SK-N-SH treated with all-trans-retinoic acid at 6 μM for 48 hours (cell line): Measurements from ENCODE around the gene ALDH3B2.
"Not testable (repeated sequence)": the region's sequence is repeated elsewhere in the genome, so short reads cannot be mapped to it uniquely, and the experiment has no call there.

Source experiments
- ARNTL ChIP-seq: fragments of 450-650 bp; formaldehyde crosslinking; IDR thresholded peaks from 2 replicates; pipeline ENCODE4 v1.5.0; 2020; ENCODE audit warnings: low read depth, mild to moderate bottlenecking, moderate library complexity, borderline replicate concordance
- BACH2 ChIP-seq: fragments of 250-450 bp; sonication (Bioruptor Pico); IDR thresholded peaks from 2 replicates; pipeline ENCODE4 v1.9.0; 2021; ENCODE audit warnings: mild to moderate bottlenecking, borderline replicate concordance
- CSDC2 ChIP-seq: fragments of 250-450 bp; sonication (Bioruptor Pico); IDR thresholded peaks from 2 replicates; pipeline ENCODE4 v1.5.0; 2020; ENCODE audit warnings: mild to moderate bottlenecking, moderate library complexity
- OSR1 ChIP-seq: fragments of 250-450 bp; sonication (Bioruptor Pico); IDR thresholded peaks from 2 replicates; pipeline ENCODE4 v1.8.0; 2022; ENCODE audit warnings: moderate library complexity, mild to moderate bottlenecking, inconsistent platforms
- POU6F1 ChIP-seq: fragments of 250-450 bp; sonication (Bioruptor Pico); IDR thresholded peaks from 2 replicates; pipeline ENCODE4 v1.8.0; 2021; ENCODE audit warnings: low read depth, mild to moderate bottlenecking, moderate library complexity, borderline replicate concordance
- RARB ChIP-seq: fragments of 250-450 bp; sonication (Bioruptor Pico); IDR thresholded peaks from 2 replicates; pipeline ENCODE4 v1.8.0; 2021; ENCODE audit warnings: mild to moderate bottlenecking, moderate library complexity
- SNAI2 ChIP-seq: fragments of 250-450 bp; sonication (Bioruptor Pico); IDR thresholded peaks from 2 replicates; pipeline ENCODE4 v1.5.0; 2020; ENCODE audit warnings: mild to moderate bottlenecking, moderate library complexity
- ZC3H10 ChIP-seq: fragments of 250-450 bp; sonication (Bioruptor Pico); IDR thresholded peaks from 2 replicates; pipeline ENCODE4 v1.5.1; 2021; ENCODE audit warnings: mild to moderate bottlenecking, moderate library complexity
- ZFP3 ChIP-seq: fragments of 250-450 bp; sonication (Bioruptor Pico); IDR thresholded peaks from 2 replicates; pipeline ENCODE4 v1.5.0; 2020; ENCODE audit warnings: mild to moderate bottlenecking, moderate library complexity
- ZFP30 ChIP-seq: fragments of 450-650 bp; formaldehyde crosslinking; IDR thresholded peaks from 2 replicates; pipeline ENCODE4 v1.5.0; 2022; ENCODE audit warnings: mild to moderate bottlenecking, moderate library complexity
- ZNF565 ChIP-seq: fragments of 450-650 bp; formaldehyde crosslinking; conservative IDR thresholded peaks from 2 replicates; pipeline ENCODE4 v1.5.0; 2020; ENCODE audit warnings: low read depth, mild to moderate bottlenecking, moderate library complexity
- ZNF70 ChIP-seq: fragments of 450-650 bp; formaldehyde crosslinking; IDR thresholded peaks from 2 replicates; pipeline ENCODE4 v1.5.0; 2020; ENCODE audit warnings: mild to moderate bottlenecking, moderate library complexity
- TF ChIP-seq, protein P1 (sequence below): fragments of 250-450 bp; sonication (Bioruptor Pico); IDR thresholded peaks from 2 replicates; pipeline ENCODE4 v1.8.0; 2020; ENCODE audit warnings: mild to moderate bottlenecking, moderate library complexity, borderline replicate concordance
- TF ChIP-seq, protein P2 (sequence below): fragments of 250-450 bp; sonication (Bioruptor Pico); IDR thresholded peaks from 2 replicates; pipeline ENCODE4 v1.5.1; 2020; ENCODE audit warnings: low read depth, mild to moderate bottlenecking, moderate library complexity

DNA sequence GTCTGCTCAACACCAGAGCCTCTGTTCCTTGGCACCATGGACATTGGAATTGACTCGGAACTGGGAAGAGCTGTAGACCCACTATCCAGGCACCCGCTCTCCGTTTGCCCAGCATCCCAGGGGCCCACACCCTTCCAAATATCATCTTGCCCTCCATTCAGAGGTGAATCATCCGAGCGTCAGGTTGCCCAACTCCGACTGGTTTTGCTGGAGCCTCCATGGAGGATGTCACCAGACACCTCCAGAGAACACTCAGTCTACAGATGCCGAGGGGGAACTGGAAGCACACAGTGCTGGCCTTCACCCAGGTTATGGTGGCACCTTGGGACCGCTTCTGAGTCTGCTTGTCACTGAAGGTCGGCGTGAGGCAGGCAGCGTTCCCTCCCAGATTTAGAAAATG is 35.4 kb upstream of the ALDH3B2 start:
- TF ChIP-seq ZFP30; ZFP3 (CRISPR knock-in tag); POU6F1 (CRISPR knock-in tag); RARB; CSDC2 (CRISPR knock-in tag); ZNF70; ZC3H10 (CRISPR knock-in tag); BACH2 (CRISPR knock-in tag); ZNF565 (CRISPR knock-in tag); ARNTL (CRISPR knock-in tag); OSR1; SNAI2 (CRISPR knock-in tag): not testable (repeated sequence)
- TF ChIP-seq, protein P1, sequence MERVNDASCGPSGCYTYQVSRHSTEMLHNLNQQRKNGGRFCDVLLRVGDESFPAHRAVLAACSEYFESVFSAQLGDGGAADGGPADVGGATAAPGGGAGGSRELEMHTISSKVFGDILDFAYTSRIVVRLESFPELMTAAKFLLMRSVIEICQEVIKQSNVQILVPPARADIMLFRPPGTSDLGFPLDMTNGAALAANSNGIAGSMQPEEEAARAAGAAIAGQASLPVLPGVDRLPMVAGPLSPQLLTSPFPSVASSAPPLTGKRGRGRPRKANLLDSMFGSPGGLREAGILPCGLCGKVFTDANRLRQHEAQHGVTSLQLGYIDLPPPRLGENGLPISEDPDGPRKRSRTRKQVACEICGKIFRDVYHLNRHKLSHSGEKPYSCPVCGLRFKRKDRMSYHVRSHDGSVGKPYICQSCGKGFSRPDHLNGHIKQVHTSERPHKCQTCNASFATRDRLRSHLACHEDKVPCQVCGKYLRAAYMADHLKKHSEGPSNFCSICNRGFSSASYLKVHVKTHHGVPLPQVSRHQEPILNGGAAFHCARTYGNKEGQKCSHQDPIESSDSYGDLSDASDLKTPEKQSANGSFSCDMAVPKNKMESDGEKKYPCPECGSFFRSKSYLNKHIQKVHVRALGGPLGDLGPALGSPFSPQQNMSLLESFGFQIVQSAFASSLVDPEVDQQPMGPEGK = not testable (repeated sequence)
- TF ChIP-seq, protein P2, sequence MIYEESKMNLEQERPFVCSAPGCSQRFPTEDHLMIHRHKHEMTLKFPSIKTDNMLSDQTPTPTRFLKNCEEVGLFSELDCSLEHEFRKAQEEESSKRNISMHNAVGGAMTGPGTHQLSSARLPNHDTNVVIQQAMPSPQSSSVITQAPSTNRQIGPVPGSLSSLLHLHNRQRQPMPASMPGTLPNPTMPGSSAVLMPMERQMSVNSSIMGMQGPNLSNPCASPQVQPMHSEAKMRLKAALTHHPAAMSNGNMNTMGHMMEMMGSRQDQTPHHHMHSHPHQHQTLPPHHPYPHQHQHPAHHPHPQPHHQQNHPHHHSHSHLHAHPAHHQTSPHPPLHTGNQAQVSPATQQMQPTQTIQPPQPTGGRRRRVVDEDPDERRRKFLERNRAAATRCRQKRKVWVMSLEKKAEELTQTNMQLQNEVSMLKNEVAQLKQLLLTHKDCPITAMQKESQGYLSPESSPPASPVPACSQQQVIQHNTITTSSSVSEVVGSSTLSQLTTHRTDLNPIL (CRISPR knock-in tag) = not testable (repeated sequence)
